Keratinocyte (primary cell): ENCODE results near the gene NCF2. TPM values are rescaled to one million over a fixed set of nuclear protein-coding genes. Genes with fewer than 3 reads are reported as not detected.

ENCODE experiments used
- DNase-seq: peaks from one replicate; pipeline ENCODE4 v3.0.0-alpha.2; 2011; ENCODE audit warnings: low read depth, missing footprints, low spot score
- FAIRE-seq: peaks from 2 replicates; lab custom pipeline; 2011; peaks lifted over from hg19 to GRCh38; lab: Jason Lieb, UNC
- H2AFZ ChIP-seq: 2 replicates; pipeline ENCODE4 v1.6.0; 2012; ENCODE audit warnings: low read length, control low read depth, inconsistent platforms; ENCODE audit not compliant: control insufficient read depth
- H3K27ac ChIP-seq: 2 replicates; pipeline ENCODE4 v1.5.1; 2011; ENCODE audit warnings: low read length; ENCODE audit not compliant: control insufficient read depth, insufficient read depth
- H3K27me3 ChIP-seq: 3 replicates; pipeline ENCODE4 v1.6.0; 2011; ENCODE audit warnings: low read length; ENCODE audit not compliant: control insufficient read depth, insufficient read depth; ENCODE audit errors: extremely low read depth
- H3K36me3 ChIP-seq, 2 experiments: 2 replicates in 1 of 2; 3 replicates in 1 of 2; pipeline ENCODE4 v1.5.1; 2011; ENCODE audit warnings: low read length in 2 of 2, mild to moderate bottlenecking in 1 of 2; ENCODE audit not compliant: control insufficient read depth in 2 of 2, insufficient read depth in 2 of 2; ENCODE audit errors: extremely low read depth in 1 of 2
- H3K4me1 ChIP-seq: 3 replicates; pipeline ENCODE4 v1.5.1; 2011; ENCODE audit warnings: low read length; ENCODE audit not compliant: control insufficient read depth, insufficient read depth; ENCODE audit errors: extremely low read depth
- H3K4me2 ChIP-seq: 3 replicates; pipeline ENCODE4 v1.6.0; 2011; ENCODE audit warnings: low read depth, low read length; ENCODE audit not compliant: control insufficient read depth, insufficient read depth; ENCODE audit errors: extremely low read depth
- H3K4me3 ChIP-seq, 3 experiments: fragments of 200-600 bp in 1 of 3; sonication (generic) in 1 of 3; 2 replicates in 2 of 3; 3 replicates in 1 of 3; pipeline ENCODE4 v1.5.1; 2011 to 2016; ENCODE audit warnings: low read length in 3 of 3, mild to moderate bottlenecking in 3 of 3, control low read depth in 2 of 3, inconsistent platforms in 1 of 3, low read depth in 1 of 3, mixed read lengths in 1 of 3, mixed run types in 1 of 3, moderate library complexity in 1 of 3; ENCODE audit not compliant: control insufficient read depth in 2 of 3, insufficient read depth in 2 of 3; ENCODE audit errors: extremely low read depth in 1 of 3
- H3K79me2 ChIP-seq: 2 replicates; pipeline ENCODE4 v1.6.0; 2012; ENCODE audit warnings: low read length; ENCODE audit not compliant: control insufficient read depth, insufficient read depth
- H3K9ac ChIP-seq: 3 replicates; pipeline ENCODE4 v1.6.0; 2011; ENCODE audit warnings: low read length; ENCODE audit not compliant: control insufficient read depth, insufficient read depth; ENCODE audit errors: extremely low read depth
- H3K9me1 ChIP-seq: 3 replicates; pipeline ENCODE4 v1.6.0; 2011; ENCODE audit warnings: low read length; ENCODE audit not compliant: control insufficient read depth, insufficient read depth; ENCODE audit errors: extremely low read depth
- H3K9me3 ChIP-seq: 2 replicates; pipeline ENCODE4 v1.5.1; 2012; ENCODE audit warnings: low read depth, low read length; ENCODE audit not compliant: control insufficient read depth
- H4K20me1 ChIP-seq: 3 replicates; pipeline ENCODE4 v1.6.0; 2011; ENCODE audit warnings: low read length; ENCODE audit not compliant: control insufficient read depth, insufficient read depth; ENCODE audit errors: extremely low read depth
- EZH2 ChIP-seq: IDR thresholded peaks from one replicate; pipeline ENCODE4 v1.6.1; 2012; ENCODE audit warnings: inconsistent platforms, mild to moderate bottlenecking, low read length, moderate library complexity
- dilution Hi-C: fragments of 300-500 bp; cut with MboI; formaldehyde crosslinking; loops from one replicate; pipeline ENCODE4 v1.7.0; 2020; ENCODE audit warnings: low sequenced_read_pairs; ENCODE audit not compliant: extremely low pct_ligation_motif_present
- polyA plus RNA-seq, 5 experiments: library from polyadenylated mRNA; depleted of rRNA in 3 of 5; stranded (reverse) in 3 of 5; stranded (forward) in 1 of 5; unstranded in 1 of 5; fragments of >200 nt; gene quantifications; 1 replicate in 1 of 5; 2 replicates in 3 of 5; 3 replicates in 1 of 5; pipeline versions ENCODE4 v1.2.1 to v1.2.3, GENCODE V29; 2011 to 2012; ENCODE audit warnings: missing spikeins in 2 of 5, low read depth in 1 of 5, low replicate concordance in 1 of 5
- TF ChIP-seq, protein P1 (sequence below), 3 experiments: IDR thresholded peaks in 1 of 3; conservative IDR thresholded peaks in 1 of 3; optimal IDR thresholded peaks in 1 of 3; 2 replicates in 2 of 3; 3 replicates in 1 of 3; pipeline versions ENCODE3 to v1.5.1; 2011; ENCODE audit warnings: low read length in 3 of 3, mild to moderate bottlenecking in 3 of 3, moderate library complexity in 2 of 3, control low read depth in 1 of 3, inconsistent platforms in 1 of 3; ENCODE audit not compliant: insufficient read depth in 2 of 3; ENCODE audit errors: extremely low read depth in 1 of 3

Gene NCF2
- polyA plus RNA-seq, 1 donor (not counting 4 experiments of a cell fraction or from before 2014, with no cell fraction given), result 9.2 TPM

DNA sequence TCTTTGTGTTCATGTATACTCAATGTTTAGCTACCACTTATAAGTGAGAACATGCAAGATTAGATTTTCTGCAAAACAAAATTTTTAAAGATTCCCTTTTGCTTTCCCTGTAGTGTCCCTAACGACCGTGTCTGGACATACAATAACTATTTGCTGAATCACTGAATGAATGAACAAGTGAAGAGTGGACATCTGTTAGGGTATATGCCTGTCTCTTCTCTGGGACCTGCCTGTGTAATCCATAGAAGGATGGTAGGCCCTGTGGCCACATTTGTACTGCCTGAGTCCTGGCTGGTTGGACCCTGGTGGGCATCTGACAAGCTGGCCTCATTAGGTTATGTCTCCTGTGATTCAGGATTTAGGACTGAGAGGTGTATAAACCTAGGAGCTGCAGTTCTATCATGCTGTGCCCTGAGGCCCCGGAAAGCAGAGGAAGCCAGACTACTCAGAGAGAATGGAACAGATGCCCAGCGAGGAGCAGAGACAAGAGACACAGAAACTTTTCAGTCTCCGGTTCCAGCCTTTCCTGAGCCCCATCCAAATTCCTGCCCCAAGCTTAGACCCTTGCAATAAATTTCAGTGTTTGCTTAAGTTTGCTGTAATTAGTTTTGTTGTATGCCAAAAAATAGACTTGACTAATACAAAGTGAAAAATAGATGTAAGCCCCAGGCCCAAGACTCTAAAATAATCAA lies 7.5 kb upstream of the NCF2 start:
- Histone ChIP-seq H4K20me1 (no peaks in the 10 kb centered on the region), H3K36me3 (no peaks in the 10 kb centered on the region), H3K27ac (no peak overlapping the region), H3K4me3 (no peak overlapping the region), H3K9me1 (no peaks in the 10 kb centered on the region), H3K9me3 (no peaks in the 10 kb centered on the region), H3K27me3 (no peaks in the 10 kb centered on the region), H3K9ac (no peak overlapping the region), H2AFZ (no peak overlapping the region), H3K79me2 (no peaks in the 10 kb centered on the region), H3K4me2 (no peak overlapping the region), H3K4me1 (no peaks in the 10 kb centered on the region)
- dilution Hi-C loops, result no loop called here
- no peak for FAIRE-seq
- TF ChIP-seq, protein P1, sequence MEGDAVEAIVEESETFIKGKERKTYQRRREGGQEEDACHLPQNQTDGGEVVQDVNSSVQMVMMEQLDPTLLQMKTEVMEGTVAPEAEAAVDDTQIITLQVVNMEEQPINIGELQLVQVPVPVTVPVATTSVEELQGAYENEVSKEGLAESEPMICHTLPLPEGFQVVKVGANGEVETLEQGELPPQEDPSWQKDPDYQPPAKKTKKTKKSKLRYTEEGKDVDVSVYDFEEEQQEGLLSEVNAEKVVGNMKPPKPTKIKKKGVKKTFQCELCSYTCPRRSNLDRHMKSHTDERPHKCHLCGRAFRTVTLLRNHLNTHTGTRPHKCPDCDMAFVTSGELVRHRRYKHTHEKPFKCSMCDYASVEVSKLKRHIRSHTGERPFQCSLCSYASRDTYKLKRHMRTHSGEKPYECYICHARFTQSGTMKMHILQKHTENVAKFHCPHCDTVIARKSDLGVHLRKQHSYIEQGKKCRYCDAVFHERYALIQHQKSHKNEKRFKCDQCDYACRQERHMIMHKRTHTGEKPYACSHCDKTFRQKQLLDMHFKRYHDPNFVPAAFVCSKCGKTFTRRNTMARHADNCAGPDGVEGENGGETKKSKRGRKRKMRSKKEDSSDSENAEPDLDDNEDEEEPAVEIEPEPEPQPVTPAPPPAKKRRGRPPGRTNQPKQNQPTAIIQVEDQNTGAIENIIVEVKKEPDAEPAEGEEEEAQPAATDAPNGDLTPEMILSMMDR (optimal IDR thresholded peaks at IDR 0.05 in 1 of 3, IDR thresholded peaks at IDR 0.05 in 1 of 3, conservative IDR thresholded peaks at IDR 0.05 in 1 of 3; ENCODE audit: extremely low read depth in 1 of 3, insufficient read depth in 2 of 3, low read length in 3 of 3), result no peak
- no peak for TF ChIP-seq EZH2
- no peak for DNase-seq

DNA sequence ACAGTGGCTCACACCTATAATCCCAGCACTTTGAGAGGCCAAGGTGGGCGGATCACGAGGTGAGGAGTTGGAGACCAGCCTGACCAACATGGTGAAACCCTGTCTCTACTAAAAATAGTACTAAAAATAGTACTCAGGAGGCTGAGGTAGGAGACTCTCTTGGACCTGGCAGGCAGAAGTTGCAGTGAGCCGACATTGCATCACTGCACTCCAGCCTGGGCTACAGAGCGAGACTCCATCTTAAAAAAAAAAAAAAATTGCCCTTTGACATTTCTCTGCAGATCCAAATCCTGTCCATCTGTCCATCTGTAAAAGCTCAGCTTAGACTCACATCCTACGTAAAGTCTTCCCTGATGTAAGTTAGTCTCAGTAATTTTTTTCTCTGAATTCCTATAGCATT lies 6.2 kb upstream of the NCF2 start:
- dilution Hi-C loops, result no loop called here
- FAIRE-seq, result no peak

More for the DNA sequence above, 6.2 kb upstream of the NCF2 start:
- Histone ChIP-seq H3K4me3 (no peak overlapping the region), H3K27ac (no peak overlapping the region), H3K79me2 (no peaks in the 10 kb centered on the region), H3K27me3 (no peaks in the 10 kb centered on the region), H4K20me1 (no peaks in the 10 kb centered on the region), H3K9ac (no peak overlapping the region), H2AFZ (no peak overlapping the region), H3K9me3 (no peaks in the 10 kb centered on the region), H3K4me2 (no peak overlapping the region), H3K9me1 (no peaks in the 10 kb centered on the region), H3K36me3 (no peaks in the 10 kb centered on the region), H3K4me1 (no peaks in the 10 kb centered on the region)
- DNase-seq, result no peak
- no peak for TF ChIP-seq EZH2
- TF ChIP-seq, protein P1 (optimal IDR thresholded peaks at IDR 0.05 in 1 of 3, IDR thresholded peaks at IDR 0.05 in 1 of 3, conservative IDR thresholded peaks at IDR 0.05 in 1 of 3; ENCODE audit: extremely low read depth in 1 of 3, insufficient read depth in 2 of 3, low read length in 3 of 3), result no peak
